K562 (cell line): ENCODE results near the gene GTPBP2. TPM values are rescaled to one million over a fixed set of nuclear protein-coding genes. Genes with fewer than 3 reads are reported as not detected.

Experiments used
- ATF2 ChIP-seq: sonication (generic); formaldehyde crosslinking; IDR thresholded peaks from 2 replicates; pipeline ENCODE4 v1.8.1; 2022; ENCODE audit warnings: missing genetic modification reagents
- BHLHE40 ChIP-seq: IDR thresholded peaks from 2 replicates; pipeline ENCODE4 v1.6.1; 2011; ENCODE audit warnings: low read length, improper control_type of control experiment
- DMBX1 ChIP-seq: fragments of 250-450 bp; sonication (Bioruptor Pico); IDR thresholded peaks from 2 replicates; pipeline ENCODE4 v1.8.0; 2022; ENCODE audit warnings: inconsistent platforms, mild to moderate bottlenecking, moderate library complexity, borderline replicate concordance
- FOXO4 ChIP-seq: fragments of 450-650 bp; formaldehyde crosslinking; IDR thresholded peaks from 2 replicates; pipeline ENCODE4 v1.4.0; 2020; ENCODE audit warnings: mild to moderate bottlenecking, moderate library complexity
- KDM1A ChIP-seq, 2 experiments: fragments of 450-650 bp; IDR thresholded peaks; 2 replicates each; pipeline ENCODE4 v1.6.1; 2016; ENCODE audit warnings: mild to moderate bottlenecking in 2 of 2
- MAFK ChIP-seq: IDR thresholded peaks from 2 replicates; pipeline ENCODE4 v1.6.1; 2011; ENCODE audit warnings: low read length, improper control_type of control experiment
- MAZ ChIP-seq, 2 experiments: fragments of 450-650 bp in 1 of 2; sonication (generic) in 1 of 2; formaldehyde crosslinking; IDR thresholded peaks in 1 of 2; conservative IDR thresholded peaks in 1 of 2; 2 replicates each; pipeline versions ENCODE4 v1.4.0 to v1.5.0; 2020; ENCODE audit warnings: mild to moderate bottlenecking in 1 of 2, missing genetic modification reagents in 1 of 2
- NRF1 ChIP-seq, 2 experiments: fragments of 450-650 bp; IDR thresholded peaks in 1 of 2; conservative IDR thresholded peaks in 1 of 2; 2 replicates each; pipeline ENCODE4 v1.6.1; 2014; ENCODE audit warnings: mild to moderate bottlenecking in 2 of 2
- POLR2A ChIP-seq: fragments of 450-650 bp; conservative IDR thresholded peaks from 2 replicates; pipeline ENCODE4 v1.6.1; 2016
- RHOXF2B ChIP-seq: fragments of 250-450 bp; sonication (Bioruptor Pico); conservative IDR thresholded peaks from 2 replicates; pipeline ENCODE4 v1.5.1; 2021
- SAFB ChIP-seq: fragments of 200-400 bp; formaldehyde crosslinking; IDR thresholded peaks from 2 replicates; pipeline ENCODE4 v1.6.1; 2017; ENCODE audit warnings: low read depth, low read length, borderline replicate concordance
- SMAD4 ChIP-seq: fragments of 250-450 bp; sonication (Bioruptor Pico); conservative IDR thresholded peaks from 2 replicates; pipeline ENCODE4 v1.8.0; 2021; ENCODE audit warnings: inconsistent platforms, mild to moderate bottlenecking, moderate library complexity
- SMC3 ChIP-seq: conservative IDR thresholded peaks from 2 replicates; pipeline ENCODE4 v1.6.1; 2011; ENCODE audit warnings: low read depth, low read length, improper control_type of control experiment; ENCODE audit not compliant: insufficient read depth
- TBL1XR1 ChIP-seq, 2 experiments: IDR thresholded peaks; 2 replicates each; pipeline ENCODE4 v1.6.1; 2012; ENCODE audit warnings: improper control_type of control experiment in 2 of 2, low read length in 2 of 2, mild to moderate bottlenecking in 1 of 2
- TFAP4 ChIP-seq: sonication (generic); formaldehyde crosslinking; IDR thresholded peaks from 2 replicates; pipeline ENCODE4 v1.8.0; 2022; ENCODE audit warnings: missing genetic modification reagents, mild to moderate bottlenecking, moderate library complexity, borderline replicate concordance
- VEZF1 ChIP-seq: fragments of 200-800 bp; sonication (Bioruptor generic); IDR thresholded peaks from 2 replicates; pipeline ENCODE4 v1.6.1; 2017; ENCODE audit warnings: missing genetic modification characterization, missing compliant biosample characterization
- YY1 ChIP-seq, 3 experiments: IDR thresholded peaks; 2 replicates each; pipeline ENCODE4 v1.6.1; 2011; ENCODE audit warnings: low read length in 2 of 3, mild to moderate bottlenecking in 2 of 3, moderate library complexity in 2 of 3, borderline replicate concordance in 1 of 3, control low read depth in 1 of 3, low read depth in 1 of 3; ENCODE audit not compliant: insufficient read depth in 3 of 3, insufficient replicate concordance in 2 of 3, control insufficient read depth in 1 of 3, insufficient read length in 1 of 3; ENCODE audit errors: extremely low read depth in 1 of 3
- ZBTB9 ChIP-seq: fragments of 450-650 bp; formaldehyde crosslinking; IDR thresholded peaks from 2 replicates; pipeline ENCODE4 v1.4.0; 2020; ENCODE audit warnings: mild to moderate bottlenecking, moderate library complexity
- ZNF133 ChIP-seq: fragments of 250-450 bp; sonication (Bioruptor Pico); IDR thresholded peaks from 2 replicates; pipeline ENCODE4 v1.4.0; 2020; ENCODE audit warnings: mild to moderate bottlenecking
- polyA plus RNA-seq, 8 experiments: library from polyadenylated mRNA; depleted of rRNA in 4 of 8; stranded (reverse) in 5 of 8; unstranded in 3 of 8; fragments of >200 nt; fragmentation: Nextera tagmentation in 2 of 8; fragmentation: Illumina TruSeq in 1 of 8; extraction: Ambion mirVana in 2 of 8; extraction: Trizol in 1 of 8; gene quantifications; 2 replicates each; pipeline versions ENCODE4 v1.2.1 to v1.2.3, GENCODE V29; 2011 to 2014; ENCODE audit warnings: inconsistent platforms in 1 of 8, missing spikeins in 1 of 8
- total RNA-seq, 7 experiments: library from RNA; depleted of rRNA in 6 of 7; stranded (reverse); fragments of >200 nt in 6 of 7; fragmentation: Illumina TruSeq in 2 of 7; extraction: Trizol in 2 of 7; gene quantifications; 2 replicates each; pipeline versions ENCODE4 v1.2.1 to v1.2.3, GENCODE V29; 2011 to 2021; ENCODE audit warnings: low replicate concordance in 1 of 7

GTPBP2 gene
- total and polyA plus RNA-seq, 9 of the 15 experiments (the other 6 are each of a cell fraction or from before 2014, with no cell fraction given), result 48.4 to 196 (median 111) TPM

GRCh38 chr6:43669922-43670622, 41.0 kb upstream of the GTPBP2 start (continued):
- TF ChIP-seq ZBTB9 (CRISPR knock-in tag), result 0 out of 2 replicates have a peak, but pooled peaks have one; percentile 31
- peak in 1 of 2 experiments; percentile 48; a peak in 2 of 4 replicates for TF ChIP-seq MAZ (CRISPR knock-in tag; conservative IDR thresholded peaks at IDR 0.05 in 1 of 2, IDR thresholded peaks at IDR 0.05 in 1 of 2)
- no peak for TF ChIP-seq ZNF133 (CRISPR knock-in tag)
- TF ChIP-seq NRF1 (conservative IDR thresholded peaks at IDR 0.05 in 1 of 2, IDR thresholded peaks at IDR 0.05 in 1 of 2), result 0 out of 4 replicates have a peak, but pooled peaks of 1 of the 2 experiments have one; percentile 19
- TF ChIP-seq VEZF1 (CRISPR knock-in tag), result peak; percentile 53; the same call in 1 of the 2 replicates
- TF ChIP-seq MAFK, result 0 out of 2 replicates have a peak, but pooled peaks have one; percentile 15
- TF ChIP-seq BHLHE40, result 0 out of 2 replicates have a peak, but pooled peaks have one; percentile 16
- TF ChIP-seq FOXO4 (CRISPR knock-in tag), result peak; percentile 52; the same call in 1 of the 2 replicates
- no peak for TF ChIP-seq RHOXF2B
- peak in 1 of 3 experiments; percentile 30 for TF ChIP-seq YY1 (IDR thresholded peaks at IDR 0.05; ENCODE audit: borderline replicate concordance in 1 of 3, control insufficient read depth in 1 of 3, extremely low read depth in 1 of 3, insufficient read depth in 3 of 3, insufficient read length in 1 of 3, insufficient replicate concordance in 2 of 3, low read depth in 1 of 3, low read length in 2 of 3)
- peak; percentile 40; the same call in 1 of the 2 replicates for TF ChIP-seq SMAD4 (CRISPR knock-in tag)
- TF ChIP-seq TBL1XR1 (IDR thresholded peaks at IDR 0.05; ENCODE audit: low read length in 2 of 2), result peak in 1 of 2 experiments; percentile 33; a peak in 1 of 4 replicates
- 0 out of 2 replicates have a peak, but pooled peaks have one; percentile 20 for TF ChIP-seq TFAP4
- TF ChIP-seq DMBX1 (CRISPR knock-in tag), result 0 out of 2 replicates have a peak, but pooled peaks have one; percentile 16
- TF ChIP-seq ATF2 (CRISPR knock-in tag), result no peak
- no peak for TF ChIP-seq SMC3
- TF ChIP-seq SAFB, result 0 out of 2 replicates have a peak, but pooled peaks have one; percentile 6
- peak in 1 of 2 experiments; percentile 25; a peak in 1 of 4 replicates for TF ChIP-seq KDM1A (IDR thresholded peaks at IDR 0.05)
- 0 out of 2 replicates have a peak, but pooled peaks have one; percentile 1 for TF ChIP-seq POLR2A
